ENCODE results near the gene ASCC3.
"Not testable (repeated sequence)": the region's sequence is repeated elsewhere in the genome, so short reads cannot be mapped to it uniquely, and the experiment has no call there.

Gene ASCC3

GRCh38 chr6:100880853-100881706, at the start of gene ASCC3:
Gene ASCC3, minus strand, starts transcription at chr6:100881329. Its CDS starts 13,332 bp downstream, at chr6:100867997.
- DNase-seq, result peak; percentile 95

- no peak for DNase-seq
These were observed 44.6 kb upstream of the ASCC3 start for GRCh38 chr6:100925749-100926148.

GRCh38 chr6:100924534-100925227, 43.6 kb upstream of the ASCC3 start:
- DNase-seq, result no peak

- DNase-seq, result no peak
These were observed 42.5 kb upstream of the ASCC3 start for GRCh38 chr6:100923481-100924165.

GRCh38 chr6:100920028-100920605, 39.0 kb upstream of the ASCC3 start:
- DNase-seq, result no peak

- DNase-seq, result no peak
These were observed 37.0 kb upstream of the ASCC3 start for GRCh38 chr6:100918152-100918551.

GRCh38 chr6:100915876-100916275, 34.7 kb upstream of the ASCC3 start:
- no peak for DNase-seq

GRCh38 chr6:100913400-100914276, 32.5 kb upstream of the ASCC3 start:
- no peak for DNase-seq

- no peak for DNase-seq
These were observed 25.2 kb upstream of the ASCC3 start for GRCh38 chr6:100906325-100906724.

GRCh38 chr6:100905067-100905466, 23.9 kb upstream of the ASCC3 start:
- DNase-seq, result no peak

- no peak for DNase-seq
These were observed 23.2 kb upstream of the ASCC3 start for GRCh38 chr6:100904316-100904715.

- no peak for DNase-seq
These were observed 20.5 kb upstream of the ASCC3 start for GRCh38 chr6:100901582-100901981.

GRCh38 chr6:100899202-100899601, 18.1 kb upstream of the ASCC3 start:
- no peak for DNase-seq

GRCh38 chr6:100897671-100898070, 16.5 kb upstream of the ASCC3 start:
- DNase-seq, result no peak

GRCh38 chr6:100893743-100894142, 12.6 kb upstream of the ASCC3 start:
- DNase-seq, result no peak

- no peak for DNase-seq
These were observed 11.6 kb upstream of the ASCC3 start for GRCh38 chr6:100892693-100893092.

GRCh38 chr6:100892116-100892515, 11.0 kb upstream of the ASCC3 start:
- no peak for DNase-seq

- DNase-seq, result peak; percentile 8
These were observed 9.9 kb upstream of the ASCC3 start for GRCh38 chr6:100891079-100891478.

GRCh38 chr6:100890646-100891045, 9.5 kb upstream of the ASCC3 start:
- DNase-seq, result not testable (repeated sequence)

GRCh38 chr6:100889351-100889750, 8.2 kb upstream of the ASCC3 start:
- DNase-seq, result no peak

GRCh38 chr6:100886076-100886475, 4.9 kb upstream of the ASCC3 start:
- DNase-seq, result no peak

GRCh38 chr6:100883347-100883746, 2.2 kb upstream of the ASCC3 start:
- DNase-seq, result no peak

Data from eye (tissue), 1 donor.